H1 (cell line): ENCODE data around the gene NDUFB11.

Experiments used
- CHD2 ChIP-seq: IDR thresholded peaks from 2 replicates; pipeline ENCODE4 v1.6.1; 2012; ENCODE audit warnings: low read length, improper control_type of control experiment
- CTCF ChIP-seq, 3 experiments: IDR thresholded peaks; 1 replicate in 2 of 3; 2 replicates in 1 of 3; pipeline versions ENCODE4 v1.5.1 to v1.6.1; 2011; ENCODE audit warnings: low read length in 3 of 3, mild to moderate bottlenecking in 3 of 3, inconsistent platforms in 2 of 3, low read depth in 1 of 3, moderate library complexity in 1 of 3; ENCODE audit not compliant: insufficient read depth in 1 of 3; ENCODE audit errors: control extremely low read depth in 1 of 3
- HDAC6 ChIP-seq: IDR thresholded peaks from one replicate; pipeline ENCODE4 v1.7.1; 2012; ENCODE audit warnings: low read depth, mild to moderate bottlenecking, inconsistent platforms, low read length, moderate library complexity
- PHF8 ChIP-seq: fragments of 200-600 bp; sonication (generic); conservative IDR thresholded peaks from 2 replicates; pipeline ENCODE4 v1.7.1; 2012; ENCODE audit warnings: low read depth, mild to moderate bottlenecking, inconsistent platforms, low read length, moderate library complexity
- POLR2A ChIP-seq, 2 experiments: IDR thresholded peaks; 1 replicate in 1 of 2; 2 replicates in 1 of 2; pipeline ENCODE4 v1.6.1; 2011; ENCODE audit warnings: low read depth in 2 of 2, low read length in 2 of 2, mild to moderate bottlenecking in 2 of 2; ENCODE audit errors: control extremely low read depth in 1 of 2
- POLR2AphosphoS5 ChIP-seq: IDR thresholded peaks from 2 replicates; pipeline ENCODE4 v1.6.1; 2011; ENCODE audit warnings: low read depth, low read length
- RNF2 ChIP-seq: fragments of 200-900, 300-1000 bp; sonication (generic); IDR thresholded peaks from 2 replicates; pipeline ENCODE4 v1.7.1; 2016; ENCODE audit warnings: borderline replicate concordance, low read depth, mild to moderate bottlenecking, antibody characterized with exemption, low read length; ENCODE audit not compliant: poor library complexity, severe bottlenecking; ENCODE audit errors: missing control alignments

DNA sequence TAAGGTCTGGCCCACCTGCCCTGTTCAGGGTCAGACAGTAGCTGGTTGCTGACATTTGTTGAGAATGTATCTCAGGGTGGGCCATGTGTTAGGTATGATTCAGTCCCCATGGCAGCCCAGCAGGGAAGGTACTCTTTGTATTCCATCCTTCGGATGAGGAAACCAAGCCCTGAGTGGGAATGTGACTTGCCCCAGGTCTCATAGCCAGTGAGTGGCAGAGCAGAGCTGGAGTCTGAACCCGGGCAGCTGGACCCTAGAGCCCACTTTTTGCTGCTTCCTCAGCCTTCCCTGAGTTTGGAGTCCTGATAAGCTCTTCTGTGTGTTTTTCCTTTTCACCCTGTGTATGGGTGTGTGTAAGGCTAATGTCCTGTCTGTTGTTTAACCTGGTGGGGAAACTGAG lies 27.5 kb upstream of the NDUFB11 start:
- TF ChIP-seq POLR2AphosphoS5 (no peak), CHD2 (no peak), CTCF (IDR thresholded peaks at IDR 0.05; ENCODE audit: control extremely low read depth in 1 of 3, insufficient read depth in 1 of 3, low read depth in 1 of 3, low read length in 3 of 3) (no peak), POLR2A (IDR thresholded peaks at IDR 0.05; ENCODE audit: control extremely low read depth in 1 of 2, low read depth in 2 of 2, low read length in 2 of 2) (no peak), HDAC6 (no peak), PHF8 (no peak), RNF2 (no peak)
